Stimulated activated CD8-positive, alpha-beta memory T cell treated with anti-CD3 and anti-CD28 coated beads, Interleukin-12 subunit alpha, Interleukin-12 subunit beta, amount 100 ng/mL, for 24 hours (primary cell): ENCODE results near the gene PSMC3IP.

ENCODE experiments used
- DNase-seq: peaks from one replicate; pipeline ENCODE4 v3.0.0-alpha.2; 2020; ENCODE audit errors: extremely low read depth

PSMC3IP gene

GRCh38 chr17:42538482-42538881, 39.0 kb downstream of the PSMC3IP start:
- no peak for DNase-seq

DNA sequence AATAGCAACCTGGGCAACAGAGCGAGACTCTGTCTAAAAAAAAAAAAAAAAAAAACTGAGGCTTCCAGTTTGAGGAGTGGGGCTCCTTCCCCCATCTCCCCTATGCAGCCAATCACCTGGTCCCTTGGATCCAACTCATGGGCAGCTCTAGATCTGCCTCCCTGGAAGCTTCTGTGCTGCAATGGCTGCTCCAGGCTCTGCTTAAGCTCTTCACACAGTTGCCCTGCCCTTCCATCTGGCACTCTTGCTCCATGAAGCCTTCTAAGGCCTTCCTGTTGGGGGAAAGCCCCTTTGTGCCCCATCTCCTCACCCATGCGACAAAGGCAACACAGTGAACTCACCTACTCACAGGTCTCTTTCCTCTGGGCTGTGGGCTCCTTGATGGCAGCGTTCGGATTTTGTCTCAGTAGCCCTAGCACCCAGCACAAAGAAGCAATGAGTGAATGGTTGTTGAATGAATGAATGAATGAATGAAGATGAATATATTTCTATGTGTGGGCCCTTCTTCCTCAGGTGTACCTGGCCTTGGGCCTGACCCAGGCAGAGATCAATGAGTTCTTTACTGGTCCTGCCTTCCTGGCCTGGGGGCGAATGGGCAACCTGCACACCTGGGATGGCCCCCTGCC, 39.6 kb downstream of the PSMC3IP start:
- DNase-seq = no peak

GRCh38 chr17:42537156-42537805, 40.2 kb downstream of the PSMC3IP start:
- DNase-seq = no peak

GRCh38 chr17:42536372-42537155, 41.0 kb downstream of the PSMC3IP start:
- DNase-seq = peak; percentile 46

GRCh38 chr17:42536048-42536371, 41.5 kb downstream of the PSMC3IP start, which contains the start of gene NAGLU:
Gene NAGLU (plus strand): TSS chr17:42536241. CDS start chr17:42536273, 32 bp downstream.
- DNase-seq = peak; percentile 67

- DNase-seq = no peak
These were observed 42.1 kb downstream of the PSMC3IP start for GRCh38 chr17:42535155-42536047.

GRCh38 chr17:42531455-42532354, 45.8 kb downstream of the PSMC3IP start:
- no peak for DNase-seq

GRCh38 chr17:42530952-42531454, 46.5 kb downstream of the PSMC3IP start:
- no peak for DNase-seq

DNA sequence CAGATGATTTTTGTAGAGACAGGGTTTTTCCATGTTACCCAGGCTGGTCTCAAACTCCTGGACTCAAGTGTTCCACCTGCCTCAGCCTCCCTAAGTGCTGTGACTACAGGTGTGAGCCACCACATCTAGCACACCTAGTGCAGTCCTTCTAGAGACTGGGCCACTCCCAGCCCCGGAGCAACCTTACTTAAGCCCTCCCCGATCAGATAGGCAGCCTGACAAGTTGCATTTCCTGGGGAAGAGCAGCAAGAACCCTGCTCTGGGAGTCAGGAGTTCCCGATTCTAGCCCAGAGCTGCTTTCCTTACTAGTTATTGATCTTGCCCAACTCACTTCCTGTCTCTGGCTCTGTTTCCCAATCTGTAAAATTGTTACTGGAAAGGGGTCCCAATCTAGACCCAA, 48.5 kb downstream of the PSMC3IP start:
- DNase-seq = no peak

- no peak for DNase-seq
These were observed 49.6 kb downstream of the PSMC3IP start for GRCh38 chr17:42527932-42528331.

GRCh38 chr17:42526031-42526444, 51.5 kb downstream of the PSMC3IP start:
- no peak for DNase-seq

DNA sequence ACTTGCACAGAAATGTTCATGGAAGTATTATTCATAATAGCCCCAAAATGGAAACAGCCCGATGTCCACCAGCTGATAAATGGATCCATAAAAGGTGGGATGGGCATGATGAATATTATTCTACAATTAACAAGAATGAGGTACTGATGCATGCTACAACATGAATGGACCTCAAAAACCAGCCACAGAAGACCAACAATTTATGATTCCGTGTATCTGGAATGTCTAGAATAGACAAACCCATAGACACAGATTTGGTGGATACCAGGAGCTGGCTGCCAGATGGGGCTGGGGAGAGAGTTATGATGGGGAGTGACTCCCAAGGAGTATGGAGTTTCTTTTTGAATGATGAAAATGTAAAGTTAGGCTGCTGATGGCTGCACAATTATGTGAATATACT, 52.3 kb downstream of the PSMC3IP start:
- DNase-seq = no peak

GRCh38 chr17:42522798-42523278, 54.7 kb downstream of the PSMC3IP start:
- DNase-seq = no peak
